K562 (cell line): ENCODE measurements around the gene COL4A2. TPM values are rescaled to one million over a fixed set of nuclear protein-coding genes. Genes with fewer than 3 reads are reported as not detected.

Experiments used
- HNRNPH1 ChIP-seq: fragments of 200-400 bp; formaldehyde crosslinking; optimal IDR thresholded peaks from 2 replicates; pipeline ENCODE3; 2017; ENCODE audit warnings: low read depth, mild to moderate bottlenecking, low read length, moderate library complexity
- ZNF253 ChIP-seq: fragments of 250-450 bp; sonication (Bioruptor Pico); conservative IDR thresholded peaks from 2 replicates; pipeline ENCODE4 v1.6.1; 2021; ENCODE audit warnings: mild to moderate bottlenecking
- ZNF282 ChIP-seq: sonication (generic); formaldehyde crosslinking; IDR thresholded peaks from 2 replicates; pipeline ENCODE4 v1.8.1; 2023; ENCODE audit warnings: missing genetic modification reagents
- polyA plus RNA-seq, 8 experiments: library from polyadenylated mRNA; depleted of rRNA in 4 of 8; stranded (reverse) in 5 of 8; unstranded in 3 of 8; fragments of >200 nt; fragmentation: Nextera tagmentation in 2 of 8; fragmentation: Illumina TruSeq in 1 of 8; extraction: Ambion mirVana in 2 of 8; extraction: Trizol in 1 of 8; gene quantifications; 2 replicates each; pipeline versions ENCODE4 v1.2.1 to v1.2.3, GENCODE V29; 2011 to 2014; ENCODE audit warnings: inconsistent platforms in 1 of 8, missing spikeins in 1 of 8
- total RNA-seq, 7 experiments: library from RNA; depleted of rRNA in 6 of 7; stranded (reverse); fragments of >200 nt in 6 of 7; fragmentation: Illumina TruSeq in 2 of 7; extraction: Trizol in 2 of 7; gene quantifications; 2 replicates each; pipeline versions ENCODE4 v1.2.1 to v1.2.3, GENCODE V29; 2011 to 2021; ENCODE audit warnings: low replicate concordance in 1 of 7
- TF ChIP-seq, protein P1 (sequence below), 2 experiments: fragments of 450-650 bp; IDR thresholded peaks; 2 replicates each; pipeline ENCODE4 v1.6.1; 2016; ENCODE audit warnings: mild to moderate bottlenecking in 2 of 2, borderline replicate concordance in 1 of 2, low read depth in 1 of 2, moderate library complexity in 1 of 2

Gene COL4A2
- total and polyA plus RNA-seq, 9 of the 15 experiments (the other 6 are each of a cell fraction or from before 2014, with no cell fraction given), result 0.13 to 15.2 (median 8.1) TPM

DNA sequence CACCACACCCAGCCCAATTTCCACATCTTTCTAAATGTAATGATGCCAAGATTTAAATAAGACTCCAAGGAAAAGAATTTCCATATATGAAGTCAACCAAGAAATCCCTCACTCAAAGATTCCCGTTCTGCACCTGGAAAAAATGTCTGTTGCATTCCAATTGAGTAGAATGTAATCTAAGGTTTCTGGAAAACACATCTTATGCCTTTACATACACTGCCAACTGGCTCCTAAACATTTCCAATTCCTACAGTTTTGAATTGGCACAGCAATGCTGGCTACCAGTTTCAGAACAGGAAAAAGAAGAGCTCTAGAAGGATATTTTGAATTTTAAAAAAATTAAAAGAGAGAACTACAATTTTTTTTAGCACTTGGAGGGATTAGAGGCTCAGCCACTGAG lies 43.0 kb downstream of the COL4A2 start (continued):
- TF ChIP-seq ZNF282 (CRISPR knock-in tag) (no peak), HNRNPH1 (no peak), ZNF253 (CRISPR knock-in tag) (no peak)
- TF ChIP-seq, protein P1, sequence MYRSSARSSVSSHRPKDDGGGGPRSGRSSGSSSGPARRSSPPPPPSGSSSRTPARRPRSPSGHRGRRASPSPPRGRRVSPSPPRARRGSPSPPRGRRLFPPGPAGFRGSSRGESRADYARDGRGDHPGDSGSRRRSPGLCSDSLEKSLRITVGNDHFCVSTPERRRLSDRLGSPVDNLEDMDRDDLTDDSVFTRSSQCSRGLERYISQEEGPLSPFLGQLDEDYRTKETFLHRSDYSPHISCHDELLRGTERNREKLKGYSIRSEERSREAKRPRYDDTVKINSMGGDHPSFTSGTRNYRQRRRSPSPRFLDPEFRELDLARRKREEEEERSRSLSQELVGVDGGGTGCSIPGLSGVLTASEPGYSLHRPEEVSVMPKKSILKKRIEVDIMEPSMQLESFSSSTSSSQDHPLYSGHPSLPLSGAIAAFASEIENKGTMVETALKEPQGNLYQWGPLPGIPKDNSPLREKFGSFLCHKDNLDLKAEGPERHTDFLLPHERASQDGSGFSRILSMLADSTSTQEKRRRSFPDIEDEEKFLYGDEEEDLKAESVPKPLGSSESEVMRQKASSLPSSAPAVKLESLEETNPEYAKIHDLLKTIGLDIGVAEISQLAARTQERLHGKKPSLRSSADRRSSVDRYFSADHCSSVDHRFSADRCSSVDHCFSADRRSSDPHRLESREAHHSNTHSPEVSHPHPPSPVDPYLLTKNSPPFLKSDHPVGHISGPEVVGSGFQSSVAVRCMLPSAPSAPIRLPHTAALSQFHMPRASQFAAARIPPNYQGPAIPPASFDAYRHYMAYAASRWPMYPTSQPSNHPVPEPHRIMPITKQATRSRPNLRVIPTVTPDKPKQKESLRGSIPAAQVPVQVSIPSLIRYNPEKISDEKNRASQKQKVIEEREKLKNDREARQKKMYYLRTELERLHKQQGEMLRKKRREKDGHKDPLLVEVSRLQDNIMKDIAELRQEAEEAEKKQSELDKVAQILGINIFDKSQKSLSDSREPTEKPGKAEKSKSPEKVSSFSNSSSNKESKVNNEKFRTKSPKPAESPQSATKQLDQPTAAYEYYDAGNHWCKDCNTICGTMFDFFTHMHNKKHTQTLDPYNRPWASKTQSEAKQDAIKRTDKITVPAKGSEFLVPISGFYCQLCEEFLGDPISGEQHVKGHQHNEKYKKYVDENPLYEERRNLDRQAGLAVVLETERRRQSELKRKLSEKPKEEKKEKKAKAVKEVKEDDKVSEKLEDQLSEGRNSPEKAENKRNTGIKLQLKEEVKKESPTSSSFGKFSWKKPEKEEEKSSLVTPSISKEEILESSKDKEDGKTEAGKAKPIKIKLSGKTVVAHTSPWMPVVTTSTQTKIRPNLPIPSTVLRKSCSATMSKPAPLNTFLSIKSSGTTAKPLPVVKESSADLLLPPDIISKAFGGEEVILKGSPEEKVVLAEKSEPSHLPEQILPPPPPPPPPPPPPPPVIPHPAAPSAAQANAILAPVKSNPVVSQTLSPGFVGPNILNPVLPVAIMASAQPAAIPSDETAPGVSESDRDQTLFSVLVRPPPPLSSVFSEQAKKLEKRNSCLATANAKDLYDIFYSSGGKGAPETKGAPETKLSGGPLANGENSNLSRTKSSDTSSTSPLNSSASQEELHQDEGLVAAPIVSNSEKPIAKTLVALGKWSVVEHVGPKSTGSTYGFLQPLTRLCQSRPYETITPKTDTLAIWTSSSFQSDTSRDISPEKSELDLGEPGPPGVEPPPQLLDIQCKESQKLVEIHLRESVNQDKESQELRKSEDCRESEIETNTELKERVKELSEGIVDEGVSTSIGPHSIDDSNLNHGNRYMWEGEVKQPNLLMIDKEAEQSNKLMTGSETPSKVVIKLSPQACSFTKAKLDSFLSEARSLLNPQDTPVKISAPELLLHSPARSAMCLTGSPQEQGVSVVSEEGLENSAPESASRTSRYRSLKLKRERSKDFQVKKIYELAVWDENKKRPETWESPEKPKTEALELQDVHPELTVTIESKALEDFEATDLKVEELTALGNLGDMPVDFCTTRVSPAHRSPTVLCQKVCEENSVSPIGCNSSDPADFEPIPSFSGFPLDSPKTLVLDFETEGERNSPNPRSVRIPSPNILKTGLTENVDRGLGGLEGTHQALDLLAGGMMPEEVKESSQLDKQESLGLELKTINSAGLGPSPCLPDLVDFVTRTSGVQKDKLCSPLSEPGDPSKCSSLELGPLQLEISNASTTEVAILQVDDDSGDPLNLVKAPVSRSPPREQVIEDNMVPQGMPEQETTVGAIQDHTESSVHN (IDR thresholded peaks at IDR 0.05; ENCODE audit: borderline replicate concordance in 1 of 2, low read depth in 1 of 2), result no peak
